Testis (tissue), 3 donors: ENCODE results near the gene CPA3. TPM values are rescaled to one million over a fixed set of nuclear protein-coding genes. Genes with fewer than 3 reads are reported as not detected.

Experiments used
- DNase-seq: peaks from one replicate; pipeline ENCODE4 v3.0.0-alpha.2; 2019
- H3K27ac ChIP-seq, 2 donors: fragments of 200-600 bp; sonication (generic); one replicate each; pipeline ENCODE4 v1.5.1; 2019
- H3K27me3 ChIP-seq: fragments of 200-600 bp; sonication (generic); one replicate; pipeline ENCODE4 v1.5.1; 2019
- H3K36me3 ChIP-seq: fragments of 200-600 bp; sonication (generic); one replicate; pipeline ENCODE4 v1.5.1; 2017; ENCODE audit warnings: low read depth; ENCODE audit errors: missing control alignments
- H3K4me1 ChIP-seq: fragments of 200-600 bp; sonication (generic); one replicate; pipeline ENCODE4 v1.5.1; 2019
- H3K4me3 ChIP-seq, 2 donors: fragments of 200-600 bp; sonication (generic); one replicate each; pipeline ENCODE4 v1.5.1; 2017 to 2019
- H3K9me3 ChIP-seq: fragments of 200-600 bp; sonication (generic); one replicate; pipeline ENCODE4 v1.5.1; 2017
- CTCF ChIP-seq, 3 experiments: fragments of 450-650 bp in 2 of 3; fragments of 200-600 bp in 1 of 3; sonication (generic) in 1 of 3; IDR thresholded peaks; one replicate each; pipeline ENCODE4 v1.5.1; 2016 to 2019; ENCODE audit warnings: antibody characterized with exemption in 3 of 3, mild to moderate bottlenecking in 2 of 3, moderate library complexity in 1 of 3
- POLR2A ChIP-seq: fragments of 450-650 bp; IDR thresholded peaks from one replicate; pipeline ENCODE4 v1.6.1; 2017; ENCODE audit warnings: antibody characterized with exemption, mild to moderate bottlenecking, moderate library complexity
- WGBS, 2 donors: methylation state at CpG; one replicate each; pipeline ENCODE4 v1.1.5; 2018; 5-methylcytosine and 5-hydroxymethylcytosine counted together
- intact Hi-C: fragments of 100-400 bp; cut with DNase I; formaldehyde crosslinking; loops from one replicate; pipeline ENCODE4 v1.15.1; 2023; ENCODE audit warnings: low total_unique reads
- polyA plus RNA-seq: library from polyadenylated mRNA; stranded (reverse); fragments of 350-450 nt; fragmentation: Illumina TruSeq; extraction: RNeasy Lipid Tissue Mini Kit (QIAGEN cat#74804); gene quantifications from one replicate; pipeline ENCODE4 v1.2.3, GENCODE V29; 2014; ENCODE audit warnings: low read depth, low replicate concordance; ENCODE audit not compliant: insufficient read depth
- total RNA-seq, 2 donors: library from RNA; depleted of rRNA; stranded (reverse); fragments of >200 nt; gene quantifications; one replicate each; pipeline ENCODE4 v1.2.3, GENCODE V29; 2016

Gene CPA3
- total and polyA plus RNA-seq, 3 donors from 2014 or later: 0.71 to 6.4 (median 4.6) TPM

GRCh38 chr3:148845756-148846395 lies 19.2 kb upstream of the CPA3 start:
- H3K9me3 ChIP-seq: no peaks in the 10 kb centered on the region
- no peaks in the 10 kb centered on the region for H3K36me3 ChIP-seq
- H3K4me3 ChIP-seq: no peak overlapping the region
- no peaks in the 10 kb centered on the region for H3K4me1 ChIP-seq
- H3K27me3 ChIP-seq: no peaks in the 10 kb centered on the region
- H3K27ac ChIP-seq: no peak overlapping the region
- intact Hi-C loops: no loop called here
- TF ChIP-seq CTCF (IDR thresholded peaks at IDR 0.05) (no peak), POLR2A (no peak)
- DNase-seq: no peak
- WGBS, 2 donors: 88 to 97% methylated on average over 2 of the region's 2 CpGs

- Histone ChIP-seq H3K4me3 (no peak overlapping the region), H3K27me3 (no peaks in the 10 kb centered on the region), H3K36me3 (no peaks in the 10 kb centered on the region), H3K9me3 (no peaks in the 10 kb centered on the region), H3K4me1 (no peaks in the 10 kb centered on the region), H3K27ac (no peak overlapping the region)
- no peak for DNase-seq
- TF ChIP-seq POLR2A (no peak), CTCF (IDR thresholded peaks at IDR 0.05) (no peak)
- 41 to 54% methylated on average over 1 of the region's 1 CpG for WGBS, 2 donors
- intact Hi-C loops: no loop called here
Measured at GRCh38 chr3:148847351-148847750, 17.7 kb upstream of the CPA3 start.

- intact Hi-C loops: no loop called here
- TF ChIP-seq POLR2A (no peak), CTCF (IDR thresholded peaks at IDR 0.05) (no peak)
- Histone ChIP-seq H3K36me3 (no peaks in the 10 kb centered on the region), H3K9me3 (no peaks in the 10 kb centered on the region), H3K27me3 (no peaks in the 10 kb centered on the region), H3K4me1 (peaks cover 4% of the 10 kb centered on the region), H3K27ac (no peak overlapping the region), H3K4me3 (no peak overlapping the region)
- WGBS, 2 donors: 87 to 92% methylated on average over 1 of the region's 1 CpG
- DNase-seq: no peak
Measured at GRCh38 chr3:148848410-148848809, 16.7 kb upstream of the CPA3 start.

GRCh38 chr3:148852271-148852992 lies 12.7 kb upstream of the CPA3 start:
- intact Hi-C loops: no loop called here
- H3K27ac ChIP-seq: no peak overlapping the region
- no peaks in the 10 kb centered on the region for H3K27me3 ChIP-seq
- peaks cover 4% of the 10 kb centered on the region for H3K4me1 ChIP-seq
- no peaks in the 10 kb centered on the region for H3K36me3 ChIP-seq
- DNase-seq: no peak
- H3K4me3 ChIP-seq: no peak overlapping the region
- TF ChIP-seq CTCF (IDR thresholded peaks at IDR 0.05) (no peak), POLR2A (no peak)
- 68 to 72% methylated on average over 7 of the region's 7 CpGs for WGBS, 2 donors
- no peaks in the 10 kb centered on the region for H3K9me3 ChIP-seq

- WGBS, 2 donors: 57 to 60% methylated on average over 2 of the region's 2 CpGs
Measured at GRCh38 chr3:148853076-148853475, 12.0 kb upstream of the CPA3 start.

More at GRCh38 chr3:148853076-148853475, 12.0 kb upstream of the CPA3 start:
- no peak overlapping the region for H3K27ac ChIP-seq
- no peak overlapping the region for H3K4me3 ChIP-seq
- peaks cover 4% of the 10 kb centered on the region for H3K4me1 ChIP-seq
- no peaks in the 10 kb centered on the region for H3K9me3 ChIP-seq
- intact Hi-C loops: no loop called here
- no peak for TF ChIP-seq POLR2A
- TF ChIP-seq CTCF (IDR thresholded peaks at IDR 0.05): no peak
- H3K36me3 ChIP-seq: no peaks in the 10 kb centered on the region
- no peaks in the 10 kb centered on the region for H3K27me3 ChIP-seq
- no peak for DNase-seq
